Kidney (tissue), 14 donors: ENCODE results near the gene TRIO. TPM values are rescaled to one million over a fixed set of nuclear protein-coding genes. Genes with fewer than 3 reads are reported as not detected.

Experiments used
- DNase-seq, 5 donors: peaks; one replicate each; pipeline ENCODE4 v3.0.0-alpha.2; 2013 to 2020
- FAIRE-seq: peaks from 2 replicates; lab custom pipeline; 2012; peaks lifted over from hg19 to GRCh38; lab: Jason Lieb, UNC
- H3K27ac ChIP-seq, 2 donors: one replicate each; pipeline ENCODE4 v1.7.0; 2013; ENCODE audit warnings: low read depth in 2 of 2, low read length in 2 of 2, inconsistent platforms in 1 of 2
- H3K27me3 ChIP-seq: one replicate; pipeline ENCODE4 v1.7.1; 2013; ENCODE audit warnings: low read length, inconsistent platforms; ENCODE audit not compliant: control insufficient read depth, insufficient read depth
- H3K36me3 ChIP-seq, 3 donors: one replicate each; pipeline versions ENCODE4 v1.7.0 to v1.7.1; 2013; ENCODE audit warnings: low read length in 3 of 3, control low read depth in 1 of 3, inconsistent platforms in 1 of 3; ENCODE audit not compliant: insufficient read depth in 3 of 3, control insufficient read depth in 2 of 3
- H3K4me1 ChIP-seq, 3 donors: one replicate each; pipeline versions ENCODE4 v1.7.0 to v1.7.1; 2013; ENCODE audit warnings: low read length in 3 of 3, inconsistent platforms in 1 of 3, low read depth in 1 of 3; ENCODE audit not compliant: control insufficient read depth in 2 of 3, insufficient read depth in 2 of 3
- H3K4me3 ChIP-seq, 3 donors: one replicate each; pipeline versions ENCODE4 v1.7.0 to v1.8.1; 2013; ENCODE audit warnings: low read length in 3 of 3, control low read depth in 1 of 3, inconsistent platforms in 1 of 3
- H3K9ac ChIP-seq, 3 donors: one replicate each; pipeline versions ENCODE4 v1.7.0 to v1.7.1; 2013; ENCODE audit warnings: low read length in 3 of 3, control low read depth in 1 of 3, inconsistent platforms in 1 of 3
- H3K9me3 ChIP-seq, 3 donors: one replicate each; pipeline versions ENCODE4 v1.7.0 to v1.7.1; 2013; ENCODE audit warnings: low read length in 3 of 3, control low read depth in 1 of 3, inconsistent platforms in 1 of 3; ENCODE audit not compliant: control insufficient read depth in 2 of 3, insufficient read depth in 1 of 3
- intact Hi-C: fragments of 100-400 bp; cut with DNase I; formaldehyde crosslinking; loops from one replicate; pipeline ENCODE4 v1.11.1; 2022
- polyA plus RNA-seq: library from polyadenylated mRNA; stranded (reverse); fragments of 350-450 nt; fragmentation: Illumina TruSeq; extraction: RNeasy Lipid Tissue Mini Kit (QIAGEN cat#74804); gene quantifications from one replicate; pipeline ENCODE4 v1.2.3, GENCODE V29; 2014; ENCODE audit warnings: low read depth, low replicate concordance; ENCODE audit not compliant: insufficient read depth
- total RNA-seq: library from RNA; stranded (reverse); fragmentation: NEBNext Ultra II Directional; extraction: Animal tissue kit (Norgen Biotek cat#: 25700); gene quantifications from one replicate; pipeline ENCODE4 v1.2.1, GENCODE V29; 2021
- TF ChIP-seq, protein P1 (sequence below): IDR thresholded peaks from 3 replicates; pipeline ENCODE4 v1.5.1; 2012; ENCODE audit warnings: mild to moderate bottlenecking, moderate library complexity, borderline replicate concordance; ENCODE audit not compliant: insufficient read depth; ENCODE audit errors: extremely low read depth
- donor health status: control.
- donor health status: control.
- donor health status: control.
- donor health status: control.
- donor health status: control.
- donor health status: DM: yes; HTN: yes; CAD: no.
- donor health status: Normal renal cell carcinoma (clear cell type).

The TRIO gene
- total and polyA plus RNA-seq, 2 donors from 2014 or later = 9.5 to 149 TPM

DNA sequence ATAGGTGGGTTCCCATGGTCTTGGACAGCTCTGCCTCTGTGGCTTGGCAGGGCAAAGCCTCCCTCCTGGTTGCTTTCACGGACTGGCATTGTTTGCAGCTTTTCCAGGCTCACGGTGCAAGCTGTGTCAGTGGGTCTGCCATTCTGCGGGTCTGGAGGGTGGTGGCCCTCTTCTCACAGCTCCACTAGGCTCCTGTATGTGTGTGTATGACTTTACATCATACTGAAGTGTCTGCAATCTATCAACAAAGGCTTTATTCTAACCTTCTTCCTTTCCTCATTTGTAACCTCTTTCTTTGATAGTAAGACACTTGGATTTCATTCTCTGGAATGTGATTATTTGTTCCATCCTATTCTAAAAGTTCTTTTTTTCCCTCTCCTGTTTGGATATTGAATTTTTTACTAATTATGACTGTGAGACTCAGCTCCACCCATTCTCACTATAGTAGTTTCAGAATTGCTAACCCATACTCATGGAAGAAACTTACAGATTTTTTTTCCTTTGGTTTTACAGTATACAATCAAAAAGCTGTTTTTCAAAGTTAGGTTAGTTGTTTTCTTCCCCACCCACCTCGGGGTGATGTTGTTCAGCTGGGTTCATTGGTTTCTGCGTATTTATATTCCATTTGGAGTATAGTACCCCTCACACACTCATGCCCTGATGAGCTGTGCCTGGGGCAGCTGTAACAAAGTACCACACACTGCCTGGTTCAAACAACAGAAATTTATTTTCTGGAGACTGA lies 293.8 kb downstream of the TRIO start:
- Histone ChIP-seq H3K27me3 (no peaks in the 10 kb centered on the region), H3K4me1 (no peaks in the 10 kb centered on the region), H3K27ac (no peak overlapping the region), H3K9ac (no peak overlapping the region), H3K36me3 (no peaks in the 10 kb centered on the region), H3K4me3 (no peak overlapping the region), H3K9me3 (no peaks in the 10 kb centered on the region)
- TF ChIP-seq, protein P1, sequence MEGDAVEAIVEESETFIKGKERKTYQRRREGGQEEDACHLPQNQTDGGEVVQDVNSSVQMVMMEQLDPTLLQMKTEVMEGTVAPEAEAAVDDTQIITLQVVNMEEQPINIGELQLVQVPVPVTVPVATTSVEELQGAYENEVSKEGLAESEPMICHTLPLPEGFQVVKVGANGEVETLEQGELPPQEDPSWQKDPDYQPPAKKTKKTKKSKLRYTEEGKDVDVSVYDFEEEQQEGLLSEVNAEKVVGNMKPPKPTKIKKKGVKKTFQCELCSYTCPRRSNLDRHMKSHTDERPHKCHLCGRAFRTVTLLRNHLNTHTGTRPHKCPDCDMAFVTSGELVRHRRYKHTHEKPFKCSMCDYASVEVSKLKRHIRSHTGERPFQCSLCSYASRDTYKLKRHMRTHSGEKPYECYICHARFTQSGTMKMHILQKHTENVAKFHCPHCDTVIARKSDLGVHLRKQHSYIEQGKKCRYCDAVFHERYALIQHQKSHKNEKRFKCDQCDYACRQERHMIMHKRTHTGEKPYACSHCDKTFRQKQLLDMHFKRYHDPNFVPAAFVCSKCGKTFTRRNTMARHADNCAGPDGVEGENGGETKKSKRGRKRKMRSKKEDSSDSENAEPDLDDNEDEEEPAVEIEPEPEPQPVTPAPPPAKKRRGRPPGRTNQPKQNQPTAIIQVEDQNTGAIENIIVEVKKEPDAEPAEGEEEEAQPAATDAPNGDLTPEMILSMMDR = no peak
- intact Hi-C loops = no loop called here
- no peak for DNase-seq
- FAIRE-seq = no peak

DNA sequence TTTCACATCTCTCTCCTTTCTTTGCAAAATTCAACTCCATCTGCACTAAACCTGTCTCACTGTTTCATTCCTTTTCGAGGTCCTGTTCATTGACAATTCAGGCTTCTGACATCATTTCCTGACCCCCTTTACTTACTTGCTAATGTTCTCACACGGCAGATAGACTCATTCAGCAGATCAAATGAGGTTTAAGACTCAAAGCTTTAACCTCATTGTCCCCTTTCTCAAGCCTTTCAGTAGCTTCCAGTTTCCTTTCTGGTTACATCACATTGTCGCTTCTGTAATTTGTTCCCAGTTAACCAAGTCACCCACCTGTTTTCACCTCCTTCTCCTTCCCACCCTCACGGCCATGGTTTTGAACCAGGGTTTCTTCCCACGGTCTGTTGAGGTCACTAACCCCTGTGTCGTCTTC lies 295.1 kb downstream of the TRIO start:
- Histone ChIP-seq H3K27me3 (no peaks in the 10 kb centered on the region), H3K4me1 (no peaks in the 10 kb centered on the region), H3K9me3 (no peaks in the 10 kb centered on the region), H3K36me3 (no peaks in the 10 kb centered on the region), H3K27ac (no peak overlapping the region), H3K4me3 (no peak overlapping the region), H3K9ac (no peak overlapping the region)
- FAIRE-seq (no peak), DNase-seq (no peak)
- intact Hi-C loops = no loop called here
- TF ChIP-seq, protein P1 = no peak

DNA sequence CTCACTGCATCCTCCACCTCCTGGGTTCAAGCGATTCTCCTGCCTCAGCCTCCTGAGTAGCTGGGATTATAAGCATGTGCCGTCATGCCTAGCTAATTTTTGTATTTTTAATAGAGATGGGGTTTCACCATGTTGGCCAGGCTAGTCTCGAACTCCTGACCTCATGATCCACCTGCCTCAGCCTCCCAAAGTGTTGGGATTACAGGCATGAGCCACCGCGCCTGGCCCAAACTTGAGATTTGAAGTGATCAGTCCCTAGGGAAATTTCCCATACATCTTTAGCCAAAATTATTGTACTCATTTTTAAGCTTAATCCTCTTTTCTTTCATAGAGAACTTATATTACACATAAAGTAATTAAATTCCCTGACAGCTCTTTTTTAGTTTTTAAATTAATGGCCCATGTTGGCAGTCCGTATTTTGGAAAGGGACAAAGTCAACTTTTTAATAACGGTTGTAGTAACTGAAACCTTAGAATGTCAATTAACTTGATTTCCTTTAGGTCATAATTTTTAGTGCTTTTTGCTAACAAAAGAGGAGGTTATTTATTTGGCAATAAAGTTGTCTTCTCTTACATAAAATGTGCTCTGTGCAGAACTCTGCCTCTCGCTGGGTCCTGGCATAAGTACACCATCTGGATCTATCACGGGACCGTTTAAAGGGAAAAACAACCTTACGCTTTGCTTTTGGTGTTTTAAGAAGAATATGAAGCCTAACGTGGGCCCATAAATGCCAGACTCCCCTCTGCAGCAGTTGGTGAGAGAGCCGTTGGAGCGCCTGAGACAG lies 296.1 kb downstream of the TRIO start:
- FAIRE-seq (no peak), DNase-seq (peak in 3 of 5 donors; percentile 54 to 85 (median 84))
- no peaks in the 10 kb centered on the region for H3K4me1 ChIP-seq
- H3K27me3 ChIP-seq = no peaks in the 10 kb centered on the region
- H3K36me3 ChIP-seq = no peaks in the 10 kb centered on the region
- no peak overlapping the region for H3K27ac ChIP-seq
- TF ChIP-seq, protein P1 = no peak
- H3K4me3 ChIP-seq = no peak overlapping the region
- H3K9ac ChIP-seq = no peak overlapping the region
- no peaks in the 10 kb centered on the region for H3K9me3 ChIP-seq
- intact Hi-C loops = no loop called here
